ENCODE data around the gene USP24. TPM values are rescaled to one million over a fixed set of nuclear protein-coding genes. Genes with fewer than 3 reads are reported as not detected.

The USP24 gene
- total and polyA plus RNA-seq, 12 donors: 11.3 to 45.1 (median 25.9) TPM

GRCh38 chr1:55084257-55084656 is 130.9 kb downstream of the USP24 start:
- no peak for TF ChIP-seq CTCF (IDR thresholded peaks at IDR 0.05)
- no peak overlapping the region for H3K27ac ChIP-seq
- no peak for DNase-seq
- peaks cover 0 to 92% of the 10 kb centered on the region in 2 donors for H3K36me3 ChIP-seq (replicated peaks in 1 of 2)
- intact Hi-C loops (cut with DNase I): no loop called here
- H3K4me1 ChIP-seq (replicated peaks in 1 of 2): no peaks in the 10 kb centered on the region
- H3K4me3 ChIP-seq: no peak overlapping the region
- H3K27me3 ChIP-seq: no peaks in the 10 kb centered on the region
- 94 to 97% (median 96%) methylated on average over 7 of the region's 7 CpGs for WGBS, 4 donors
- H3K9me3 ChIP-seq (replicated peaks in 1 of 3): no peaks in the 10 kb centered on the region

GRCh38 chr1:55081905-55082296 is 133.3 kb downstream of the USP24 start:
- DNase-seq: no peak
- no peak for TF ChIP-seq CTCF (IDR thresholded peaks at IDR 0.05)
- 59 to 79% (median 71%) methylated on average over 2 of the region's 2 CpGs for WGBS, 4 donors
- Histone ChIP-seq H3K4me1 (replicated peaks in 1 of 2) (no peaks in the 10 kb centered on the region), H3K27me3 (no peaks in the 10 kb centered on the region), H3K9me3 (replicated peaks in 1 of 3) (no peaks in the 10 kb centered on the region), H3K36me3 (replicated peaks in 1 of 2) (peaks cover 0 to 88% of the 10 kb centered on the region in 2 donors), H3K27ac (no peak overlapping the region), H3K4me3 (no peak overlapping the region)
- intact Hi-C loops (cut with DNase I): no loop called here

GRCh38 chr1:55081188-55081904 is 133.8 kb downstream of the USP24 start:
- DNase-seq: no peak
- WGBS, 4 donors: 62 to 75% (median 66%) methylated on average over 9 of the region's 9 CpGs
- intact Hi-C loops (cut with DNase I): no loop called here
- Histone ChIP-seq H3K36me3 (replicated peaks in 1 of 2) (peaks cover 0 to 88% of the 10 kb centered on the region in 2 donors), H3K9me3 (replicated peaks in 1 of 3) (no peaks in the 10 kb centered on the region), H3K4me1 (replicated peaks in 1 of 2) (no peaks in the 10 kb centered on the region), H3K27me3 (no peaks in the 10 kb centered on the region), H3K4me3 (no peak overlapping the region), H3K27ac (no peak overlapping the region)
- TF ChIP-seq CTCF (IDR thresholded peaks at IDR 0.05): no peak
- TF ChIP-seq POLR2A (IDR thresholded peaks at IDR 0.05): no peak

- no peak for DNase-seq
- Histone ChIP-seq H3K4me3 (no peak overlapping the region), H3K36me3 (replicated peaks in 1 of 2) (peaks cover 0 to 83% of the 10 kb centered on the region in 2 donors), H3K27me3 (no peaks in the 10 kb centered on the region), H3K27ac (no peak overlapping the region), H3K4me1 (replicated peaks in 1 of 2) (no peaks in the 10 kb centered on the region), H3K9me3 (replicated peaks in 1 of 3) (no peaks in the 10 kb centered on the region)
- intact Hi-C loops (cut with DNase I): no loop called here
- TF ChIP-seq POLR2A (IDR thresholded peaks at IDR 0.05) (no peak), CTCF (IDR thresholded peaks at IDR 0.05) (no peak)
- 96 to 99% (median 97%) methylated on average over 7 of the region's 7 CpGs for WGBS, 4 donors
Measured at GRCh38 chr1:55079651-55080050, 135.5 kb downstream of the USP24 start.
